Keratinocyte (primary cell): ENCODE data around the gene TOR4A. TPM values are rescaled to one million over a fixed set of nuclear protein-coding genes. Genes with fewer than 3 reads are reported as not detected.
A peak's percentile ranks its signal among the peaks of the same experiment; 100 is the strongest.

Experiments
- DNase-seq: peaks from one replicate; pipeline ENCODE4 v3.0.0-alpha.2; 2011; ENCODE audit warnings: low read depth, missing footprints, low spot score
- FAIRE-seq: peaks from 2 replicates; lab custom pipeline; 2011; peaks lifted over from hg19 to GRCh38; lab: Jason Lieb, UNC
- H2AFZ ChIP-seq: 2 replicates; pipeline ENCODE4 v1.6.0; 2012; ENCODE audit warnings: low read length, control low read depth, inconsistent platforms; ENCODE audit not compliant: control insufficient read depth
- H3K27ac ChIP-seq: 2 replicates; pipeline ENCODE4 v1.5.1; 2011; ENCODE audit warnings: low read length; ENCODE audit not compliant: control insufficient read depth, insufficient read depth
- H3K27me3 ChIP-seq: 3 replicates; pipeline ENCODE4 v1.6.0; 2011; ENCODE audit warnings: low read length; ENCODE audit not compliant: control insufficient read depth, insufficient read depth; ENCODE audit errors: extremely low read depth
- H3K36me3 ChIP-seq, 2 experiments: 2 replicates in 1 of 2; 3 replicates in 1 of 2; pipeline ENCODE4 v1.5.1; 2011; ENCODE audit warnings: low read length in 2 of 2, mild to moderate bottlenecking in 1 of 2; ENCODE audit not compliant: control insufficient read depth in 2 of 2, insufficient read depth in 2 of 2; ENCODE audit errors: extremely low read depth in 1 of 2
- H3K4me1 ChIP-seq: 3 replicates; pipeline ENCODE4 v1.5.1; 2011; ENCODE audit warnings: low read length; ENCODE audit not compliant: control insufficient read depth, insufficient read depth; ENCODE audit errors: extremely low read depth
- H3K4me2 ChIP-seq: 3 replicates; pipeline ENCODE4 v1.6.0; 2011; ENCODE audit warnings: low read depth, low read length; ENCODE audit not compliant: control insufficient read depth, insufficient read depth; ENCODE audit errors: extremely low read depth
- H3K4me3 ChIP-seq, 3 experiments: fragments of 200-600 bp in 1 of 3; sonication (generic) in 1 of 3; 2 replicates in 2 of 3; 3 replicates in 1 of 3; pipeline ENCODE4 v1.5.1; 2011 to 2016; ENCODE audit warnings: low read length in 3 of 3, mild to moderate bottlenecking in 3 of 3, control low read depth in 2 of 3, inconsistent platforms in 1 of 3, low read depth in 1 of 3, mixed read lengths in 1 of 3, mixed run types in 1 of 3, moderate library complexity in 1 of 3; ENCODE audit not compliant: control insufficient read depth in 2 of 3, insufficient read depth in 2 of 3; ENCODE audit errors: extremely low read depth in 1 of 3
- H3K79me2 ChIP-seq: 2 replicates; pipeline ENCODE4 v1.6.0; 2012; ENCODE audit warnings: low read length; ENCODE audit not compliant: control insufficient read depth, insufficient read depth
- H3K9ac ChIP-seq: 3 replicates; pipeline ENCODE4 v1.6.0; 2011; ENCODE audit warnings: low read length; ENCODE audit not compliant: control insufficient read depth, insufficient read depth; ENCODE audit errors: extremely low read depth
- H3K9me1 ChIP-seq: 3 replicates; pipeline ENCODE4 v1.6.0; 2011; ENCODE audit warnings: low read length; ENCODE audit not compliant: control insufficient read depth, insufficient read depth; ENCODE audit errors: extremely low read depth
- H3K9me3 ChIP-seq: 2 replicates; pipeline ENCODE4 v1.5.1; 2012; ENCODE audit warnings: low read depth, low read length; ENCODE audit not compliant: control insufficient read depth
- H4K20me1 ChIP-seq: 3 replicates; pipeline ENCODE4 v1.6.0; 2011; ENCODE audit warnings: low read length; ENCODE audit not compliant: control insufficient read depth, insufficient read depth; ENCODE audit errors: extremely low read depth
- CTCF ChIP-seq, 3 experiments: IDR thresholded peaks in 1 of 3; conservative IDR thresholded peaks in 1 of 3; optimal IDR thresholded peaks in 1 of 3; 2 replicates in 2 of 3; 3 replicates in 1 of 3; pipeline versions ENCODE3 to v1.5.1; 2011; ENCODE audit warnings: low read length in 3 of 3, mild to moderate bottlenecking in 3 of 3, moderate library complexity in 2 of 3, control low read depth in 1 of 3, inconsistent platforms in 1 of 3; ENCODE audit not compliant: insufficient read depth in 2 of 3; ENCODE audit errors: extremely low read depth in 1 of 3
- EZH2 ChIP-seq: IDR thresholded peaks from one replicate; pipeline ENCODE4 v1.6.1; 2012; ENCODE audit warnings: inconsistent platforms, mild to moderate bottlenecking, low read length, moderate library complexity
- dilution Hi-C: fragments of 300-500 bp; cut with MboI; formaldehyde crosslinking; loops from one replicate; pipeline ENCODE4 v1.7.0; 2020; ENCODE audit warnings: low sequenced_read_pairs; ENCODE audit not compliant: extremely low pct_ligation_motif_present
- polyA plus RNA-seq, 5 experiments: library from polyadenylated mRNA; depleted of rRNA in 3 of 5; stranded (reverse) in 3 of 5; stranded (forward) in 1 of 5; unstranded in 1 of 5; fragments of >200 nt; gene quantifications; 1 replicate in 1 of 5; 2 replicates in 3 of 5; 3 replicates in 1 of 5; pipeline versions ENCODE4 v1.2.1 to v1.2.3, GENCODE V29; 2011 to 2012; ENCODE audit warnings: missing spikeins in 2 of 5, low read depth in 1 of 5, low replicate concordance in 1 of 5

The TOR4A gene
- polyA plus RNA-seq, 1 donor (not counting 4 experiments of a cell fraction or from before 2014, with no cell fraction given), result 5.8 TPM

DNA sequence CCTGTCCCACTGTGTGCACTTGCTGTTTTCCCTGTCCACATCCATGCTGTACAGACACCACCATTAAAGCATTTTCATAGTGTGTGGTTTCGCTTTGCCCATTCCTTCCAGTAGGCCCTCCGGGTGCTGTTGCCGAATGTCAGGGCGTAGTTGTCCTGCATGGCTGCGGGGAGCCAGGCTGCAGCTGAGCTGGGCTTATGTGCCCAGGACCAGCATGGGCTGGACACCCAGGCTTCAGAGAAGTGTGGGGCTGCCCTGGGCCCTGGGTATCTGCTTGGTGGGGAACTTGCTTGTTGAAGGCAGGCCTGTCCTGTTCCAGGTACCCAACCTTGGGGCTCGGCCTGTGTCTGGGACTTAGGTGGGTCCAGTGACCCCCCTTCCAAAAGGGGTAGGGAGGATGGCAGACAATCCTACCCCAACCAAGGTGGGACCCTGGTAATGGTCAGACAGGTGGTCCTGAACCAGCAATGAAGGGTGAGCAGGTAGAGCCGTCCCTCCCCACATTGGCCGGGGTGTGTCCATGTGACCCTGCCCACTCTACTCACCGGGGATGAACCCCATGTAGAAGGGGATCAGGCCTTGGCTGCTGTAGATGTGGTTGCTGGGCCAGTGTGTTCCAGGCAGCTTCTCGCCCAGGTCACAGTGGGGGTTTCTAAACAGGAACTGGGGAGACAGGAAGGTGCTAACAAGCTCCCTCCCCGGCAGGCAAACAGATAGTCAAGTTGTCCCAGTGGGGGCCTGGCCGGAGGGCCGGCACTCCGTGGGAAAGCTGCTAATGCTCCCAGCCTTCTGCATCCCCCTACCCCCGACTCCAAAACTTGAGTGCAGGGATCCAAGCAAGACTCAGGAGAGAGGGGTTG is 33.7 kb upstream of the TOR4A start:
- peaks cover 28% of the 10 kb centered on the region for H4K20me1 ChIP-seq
- H3K36me3 ChIP-seq, result peaks cover 11 to 20% of the 10 kb centered on the region in 2 experiments
- peaks cover 30% of the 10 kb centered on the region for H3K4me1 ChIP-seq
- H3K9ac ChIP-seq, result peak overlapping the region; percentile 39
- no peaks in the 10 kb centered on the region for H3K27me3 ChIP-seq
- peaks cover 3% of the 10 kb centered on the region for H3K9me1 ChIP-seq
- dilution Hi-C loops, result no loop called here
- peak; percentile 48 for FAIRE-seq
- peak overlapping the region in 2 of 3 experiments; percentile 18 to 26 for H3K4me3 ChIP-seq
- peak overlapping the region; percentile 84 for H3K4me2 ChIP-seq
- no peak overlapping the region for H2AFZ ChIP-seq
- no peak for DNase-seq
- TF ChIP-seq CTCF (optimal IDR thresholded peaks at IDR 0.05 in 1 of 3, IDR thresholded peaks at IDR 0.05 in 1 of 3, conservative IDR thresholded peaks at IDR 0.05 in 1 of 3; ENCODE audit: extremely low read depth in 1 of 3, insufficient read depth in 2 of 3, low read length in 3 of 3) (no peak), EZH2 (no peak)
- H3K79me2 ChIP-seq, result peaks cover 31% of the 10 kb centered on the region
- no peaks in the 10 kb centered on the region for H3K9me3 ChIP-seq
- no peak overlapping the region for H3K27ac ChIP-seq

DNA sequence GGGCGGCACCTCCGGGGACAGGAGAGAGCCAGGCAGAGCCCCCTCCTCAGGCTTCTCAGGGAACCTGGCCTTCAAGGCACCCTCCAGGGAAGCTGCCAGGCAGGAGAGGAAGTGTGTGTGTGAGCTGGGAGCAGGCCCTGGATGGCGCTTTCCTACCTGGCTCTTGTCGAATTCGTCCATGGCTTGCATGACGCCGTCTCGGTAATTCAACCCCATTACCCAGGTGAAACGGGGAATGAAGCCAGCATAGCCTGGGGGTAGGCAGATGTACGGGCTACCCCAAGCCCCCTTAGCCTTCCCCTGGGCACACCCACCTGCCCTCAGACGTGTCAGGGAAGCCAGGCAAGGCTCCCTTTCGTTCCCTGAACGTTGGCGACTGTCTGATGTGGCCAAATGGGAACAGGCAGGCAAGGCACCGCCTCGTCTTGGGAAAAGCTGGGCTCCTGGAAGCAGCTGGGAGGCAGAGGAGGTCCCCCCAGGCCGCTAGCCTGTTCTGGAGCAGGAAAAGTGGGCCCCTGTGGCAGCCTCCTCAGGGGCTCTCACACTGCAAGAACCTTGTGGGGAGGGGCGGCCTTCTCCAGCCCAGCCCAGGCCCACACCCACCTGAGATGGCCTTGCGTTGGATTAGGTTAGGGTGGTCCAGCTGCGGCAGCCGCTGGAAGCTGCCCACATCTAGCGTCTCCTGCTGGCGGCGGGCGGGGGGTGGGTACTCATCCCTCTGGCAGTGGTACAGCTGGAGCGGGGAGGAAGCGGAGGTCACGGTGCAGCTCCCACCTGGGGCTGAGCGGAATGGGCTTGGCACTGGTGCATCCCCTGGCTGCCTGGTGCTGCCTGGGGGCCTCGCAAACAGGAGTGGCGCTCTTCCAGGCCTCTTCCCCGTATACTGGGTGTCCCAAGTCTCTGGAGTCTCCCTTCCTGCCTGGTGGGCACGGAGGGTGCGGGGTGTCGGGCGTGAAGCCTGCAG is 32.8 kb upstream of the TOR4A start:
- no peak for FAIRE-seq
- peaks cover 28% of the 10 kb centered on the region for H3K79me2 ChIP-seq
- H3K27ac ChIP-seq, result no peak overlapping the region
- peaks cover 3% of the 10 kb centered on the region for H3K9me1 ChIP-seq
- no peak overlapping the region for H2AFZ ChIP-seq
- peaks cover 28% of the 10 kb centered on the region for H4K20me1 ChIP-seq
- H3K9me3 ChIP-seq, result no peaks in the 10 kb centered on the region
- H3K4me2 ChIP-seq, result peak overlapping the region; percentile 84
- dilution Hi-C loops, result no loop called here
- peaks cover 30% of the 10 kb centered on the region for H3K4me1 ChIP-seq
- H3K27me3 ChIP-seq, result no peaks in the 10 kb centered on the region
- peak overlapping the region; percentile 26 for H3K9ac ChIP-seq
- DNase-seq, result no peak
- peak in 1 of 3 experiments; percentile 16 for TF ChIP-seq CTCF (optimal IDR thresholded peaks at IDR 0.05 in 1 of 3, IDR thresholded peaks at IDR 0.05 in 1 of 3, conservative IDR thresholded peaks at IDR 0.05 in 1 of 3; ENCODE audit: extremely low read depth in 1 of 3, insufficient read depth in 2 of 3, low read length in 3 of 3)
- no peak for TF ChIP-seq EZH2
- peaks cover 11 to 20% of the 10 kb centered on the region in 2 experiments for H3K36me3 ChIP-seq
- H3K4me3 ChIP-seq, result peak overlapping the region in 1 of 3 experiments; percentile 18
